ENCODE data around the gene AAR2.
A peak's percentile ranks its signal among the peaks of the same experiment; 100 is the strongest.

The AAR2 gene

DNA sequence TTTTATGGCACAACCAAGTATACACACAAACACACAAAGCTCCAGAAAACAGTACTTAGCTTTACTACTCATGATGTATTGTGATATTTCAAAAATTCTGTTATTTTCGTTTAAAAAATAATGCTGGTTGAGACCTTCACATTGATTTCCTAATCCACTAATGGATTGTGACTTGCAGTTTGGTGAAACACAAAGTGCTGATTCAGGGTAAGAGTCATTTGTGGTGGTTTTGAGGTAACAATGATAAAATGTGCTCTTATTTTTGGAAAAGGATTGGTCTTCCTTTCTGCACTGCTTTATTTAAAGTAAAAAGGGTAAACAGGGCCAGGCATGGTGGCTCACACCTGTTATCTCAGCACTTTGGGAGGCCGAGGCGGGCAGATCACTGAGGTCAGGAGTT is 1.9 kb downstream of the AAR2 start:
- no peak for ATAC-seq

GRCh38 chr20:36238760-36239159 is 2.5 kb downstream of the AAR2 start:
- no peaks in the 10 kb centered on the region for H3K9me3 Mint-ChIP-seq
- no peak overlapping the region for H3K4me3 Mint-ChIP-seq
- peaks cover 68% of the 10 kb centered on the region for H3K36me3 Mint-ChIP-seq
- no peak for ATAC-seq
- no peak for DNase-seq (ENCODE audit: low spot score in 2 of 2)
- peaks cover 25% of the 10 kb centered on the region for H3K4me1 Mint-ChIP-seq
- peak overlapping the region; percentile 72 for H3K27ac Mint-ChIP-seq

More for the DNA sequence above, 1.9 kb downstream of the AAR2 start:
- Mint-ChIP-seq H3K27ac (peak overlapping the region; percentile 72), H3K4me3 (peak overlapping the region; percentile 76), H3K9me3 (no peaks in the 10 kb centered on the region), H3K36me3 (peaks cover 62% of the 10 kb centered on the region), H3K4me1 (peaks cover 25% of the 10 kb centered on the region)
- DNase-seq (ENCODE audit: low spot score in 2 of 2) = no peak

DNA sequence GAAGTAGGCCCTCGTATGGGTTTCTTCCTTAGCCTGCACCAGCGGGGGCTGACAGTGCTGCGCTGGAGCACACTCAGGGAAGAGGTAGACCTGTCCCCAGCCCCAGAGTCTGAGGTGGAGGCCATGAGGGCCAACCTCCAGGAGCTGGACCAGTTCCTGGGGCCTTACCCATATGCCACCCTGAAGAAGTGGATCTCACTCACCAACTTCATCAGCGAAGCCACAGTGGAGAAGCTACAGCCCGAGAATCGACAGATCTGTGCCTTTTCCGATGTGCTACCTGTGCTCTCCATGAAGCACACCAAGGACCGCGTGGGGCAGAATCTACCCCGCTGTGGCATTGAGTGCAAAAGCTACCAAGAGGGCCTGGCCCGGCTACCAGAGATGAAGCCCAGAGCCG is 3.8 kb downstream of the AAR2 start:
- ATAC-seq (no peak), DNase-seq (ENCODE audit: low spot score in 2 of 2) (no peak)
- peaks cover 30% of the 10 kb centered on the region for H3K4me1 Mint-ChIP-seq
- H3K4me3 Mint-ChIP-seq = no peak overlapping the region
- peaks cover 82% of the 10 kb centered on the region for H3K36me3 Mint-ChIP-seq
- no peak overlapping the region for H3K27ac Mint-ChIP-seq
- H3K9me3 Mint-ChIP-seq = no peaks in the 10 kb centered on the region

GRCh38 chr20:36241678-36242077 is 5.4 kb downstream of the AAR2 start:
- no peak for DNase-seq (ENCODE audit: low spot score in 2 of 2)
- Mint-ChIP-seq H3K4me1 (peaks cover 32% of the 10 kb centered on the region), H3K4me3 (no peak overlapping the region), H3K36me3 (peaks cover 98% of the 10 kb centered on the region), H3K27ac (no peak overlapping the region), H3K9me3 (no peaks in the 10 kb centered on the region)
- ATAC-seq = no peak

DNA sequence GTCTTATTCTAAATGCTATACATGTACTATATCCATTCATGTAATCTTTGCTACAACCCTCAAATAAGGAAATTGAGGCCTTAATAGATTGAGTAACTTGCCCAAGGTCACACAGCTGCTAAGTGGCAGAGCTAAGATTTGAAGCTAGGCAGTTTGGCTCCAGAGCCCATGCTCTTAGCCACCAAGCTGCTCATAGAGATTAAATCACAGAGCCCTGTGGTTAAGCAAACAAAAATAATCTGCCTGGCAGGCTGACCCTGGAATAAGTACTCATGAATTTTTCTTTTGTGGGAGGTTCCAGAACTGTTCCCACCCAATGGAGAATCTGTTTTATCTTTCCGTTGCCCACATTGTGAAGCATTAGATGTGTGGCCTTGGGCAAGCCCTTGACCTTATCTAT is 7.4 kb downstream of the AAR2 start:
- H3K27ac Mint-ChIP-seq = no peak overlapping the region
- H3K4me1 Mint-ChIP-seq = peaks cover 27% of the 10 kb centered on the region
- no peak for ATAC-seq

GRCh38 chr20:36246401-36246800 is 10.1 kb downstream of the AAR2 start:
- no peak for ATAC-seq
- peaks cover 27% of the 10 kb centered on the region for H3K4me1 Mint-ChIP-seq
- no peak overlapping the region for H3K27ac Mint-ChIP-seq
- no peak overlapping the region for H3K4me3 Mint-ChIP-seq
- no peak for DNase-seq (ENCODE audit: low spot score in 2 of 2)
- H3K9me3 Mint-ChIP-seq = no peaks in the 10 kb centered on the region
- peaks cover 99% of the 10 kb centered on the region for H3K36me3 Mint-ChIP-seq

More for the DNA sequence above, 7.4 kb downstream of the AAR2 start:
- no peak overlapping the region for H3K4me3 Mint-ChIP-seq
- H3K9me3 Mint-ChIP-seq = no peaks in the 10 kb centered on the region
- peaks cover 100% of the 10 kb centered on the region for H3K36me3 Mint-ChIP-seq
- no peak for DNase-seq (ENCODE audit: low spot score in 2 of 2)

- Mint-ChIP-seq H3K27ac (no peak overlapping the region), H3K9me3 (no peaks in the 10 kb centered on the region), H3K36me3 (peaks cover 83% of the 10 kb centered on the region), H3K4me3 (no peak overlapping the region), H3K4me1 (peaks cover 45% of the 10 kb centered on the region)
- ATAC-seq (no peak), DNase-seq (ENCODE audit: low spot score in 2 of 2) (no peak)
Observed at GRCh38 chr20:36248836-36249235, 12.6 kb downstream of the AAR2 start.

DNA sequence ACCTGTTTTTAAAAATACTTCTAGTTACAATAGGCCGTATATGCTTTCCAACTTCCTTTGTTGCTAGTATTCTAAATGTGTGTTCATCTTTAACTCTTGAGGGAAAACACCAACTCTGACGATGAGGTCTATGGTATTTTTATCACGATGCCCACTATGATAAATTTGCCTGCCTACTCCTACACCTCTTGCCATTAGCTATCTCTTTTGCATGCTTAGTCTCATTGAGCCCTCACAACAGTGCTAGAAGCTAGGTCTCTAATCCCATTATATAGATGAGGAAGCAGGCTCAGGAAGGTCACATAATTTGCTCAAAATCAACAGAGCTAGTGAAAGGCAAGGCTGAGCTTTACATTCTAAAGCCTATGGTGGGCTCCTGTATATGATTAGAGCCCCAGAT is 13.2 kb downstream of the AAR2 start:
- Mint-ChIP-seq H3K4me3 (no peak overlapping the region), H3K9me3 (no peaks in the 10 kb centered on the region), H3K36me3 (peaks cover 81% of the 10 kb centered on the region), H3K27ac (no peak overlapping the region), H3K4me1 (peaks cover 45% of the 10 kb centered on the region)
- DNase-seq (ENCODE audit: low spot score in 2 of 2) (no peak), ATAC-seq (no peak)

DNA sequence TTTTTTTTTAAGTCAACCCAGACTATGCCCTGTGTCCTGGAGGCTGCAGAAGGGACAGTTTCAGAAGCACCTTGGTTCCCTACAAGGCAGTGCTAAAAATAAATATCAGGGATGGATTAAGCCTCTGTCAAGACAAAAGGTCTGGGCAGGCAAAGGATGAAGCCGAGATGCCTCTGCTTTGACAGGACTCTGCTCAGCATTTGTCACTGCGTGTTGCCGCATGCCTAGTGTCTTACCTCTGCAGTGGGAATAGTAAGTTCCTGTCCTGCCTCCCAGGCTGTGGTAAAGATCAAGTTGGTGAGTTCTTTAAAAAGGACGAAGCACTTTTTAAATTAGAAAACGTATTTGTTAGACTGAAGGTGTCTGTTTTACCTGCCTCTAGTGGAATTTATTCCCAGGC is 15.1 kb downstream of the AAR2 start:
- peaks cover 36% of the 10 kb centered on the region for H3K4me1 Mint-ChIP-seq
- no peak for DNase-seq (ENCODE audit: low spot score in 2 of 2)
- H3K9me3 Mint-ChIP-seq = no peaks in the 10 kb centered on the region
- H3K36me3 Mint-ChIP-seq = peaks cover 81% of the 10 kb centered on the region
- no peak overlapping the region for H3K27ac Mint-ChIP-seq
- ATAC-seq = no peak
- no peak overlapping the region for H3K4me3 Mint-ChIP-seq

- Mint-ChIP-seq H3K4me1 (peaks cover 36% of the 10 kb centered on the region), H3K27ac (peak overlapping the region; percentile 4), H3K9me3 (no peaks in the 10 kb centered on the region), H3K36me3 (peaks cover 81% of the 10 kb centered on the region), H3K4me3 (no peak overlapping the region)
- DNase-seq (ENCODE audit: low spot score in 2 of 2) (no peak), ATAC-seq (no peak)
Observed at GRCh38 chr20:36252511-36252910, 16.2 kb downstream of the AAR2 start.

DNA sequence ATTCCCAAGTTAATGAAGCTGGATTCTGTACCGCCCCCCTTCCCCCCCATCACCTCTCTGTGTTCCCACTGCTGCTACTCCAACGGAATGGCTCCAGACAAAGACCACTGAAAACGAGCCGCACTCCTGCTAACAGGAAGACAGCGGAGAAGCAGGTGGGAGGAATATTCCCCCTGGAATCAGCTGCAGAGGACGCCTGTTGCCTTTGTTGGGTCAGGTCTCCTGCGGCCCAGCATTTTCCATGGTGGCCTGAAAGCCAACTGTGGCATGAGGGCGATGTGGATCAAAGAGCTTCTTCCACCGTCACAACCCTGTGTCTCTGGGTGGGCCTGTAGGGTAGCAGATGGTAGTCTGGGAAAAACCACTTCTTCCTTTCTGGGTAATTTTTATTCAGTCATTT is 16.8 kb downstream of the AAR2 start:
- Mint-ChIP-seq H3K9me3 (no peaks in the 10 kb centered on the region), H3K4me3 (no peak overlapping the region), H3K27ac (peak overlapping the region; percentile 4), H3K36me3 (peaks cover 76% of the 10 kb centered on the region), H3K4me1 (peaks cover 32% of the 10 kb centered on the region)
- DNase-seq (ENCODE audit: low spot score in 2 of 2) (no peak), ATAC-seq (no peak)

GRCh38 chr20:36254076-36254475 is 17.8 kb downstream of the AAR2 start:
- Mint-ChIP-seq H3K27ac (peak overlapping the region; percentile 4), H3K9me3 (no peaks in the 10 kb centered on the region), H3K4me3 (no peak overlapping the region), H3K36me3 (peaks cover 66% of the 10 kb centered on the region), H3K4me1 (peaks cover 24% of the 10 kb centered on the region)
- ATAC-seq (no peak), DNase-seq (ENCODE audit: low spot score in 2 of 2) (no peak)

DNA sequence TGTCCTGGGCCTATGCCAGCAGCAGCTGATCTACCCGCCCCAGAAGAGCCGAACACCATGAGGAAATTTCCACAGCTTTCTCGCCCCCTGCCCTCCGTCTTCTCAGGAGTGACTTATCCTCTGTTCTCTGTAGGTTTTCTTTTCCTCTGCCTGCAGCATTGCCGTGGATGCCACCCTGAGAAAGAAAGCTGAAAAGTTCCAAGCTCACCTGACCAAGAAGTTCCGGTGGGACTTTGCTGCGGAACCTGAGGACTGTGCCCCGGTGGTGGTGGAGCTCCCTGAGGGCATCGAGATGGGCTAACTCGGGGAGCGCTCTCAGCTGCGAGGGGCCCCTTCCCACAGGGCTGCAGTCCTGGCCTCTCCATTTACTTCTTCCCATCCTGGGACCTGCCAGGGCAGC is 19.2 kb downstream of the AAR2 start:
- H3K9me3 Mint-ChIP-seq = no peaks in the 10 kb centered on the region
- DNase-seq (ENCODE audit: low spot score in 2 of 2) = no peak
- no peak overlapping the region for H3K4me3 Mint-ChIP-seq
- peaks cover 52% of the 10 kb centered on the region for H3K36me3 Mint-ChIP-seq
- no peak for ATAC-seq
- peak overlapping the region; percentile 56 for H3K27ac Mint-ChIP-seq
- peaks cover 21% of the 10 kb centered on the region for H3K4me1 Mint-ChIP-seq

- no peaks in the 10 kb centered on the region for H3K4me1 Mint-ChIP-seq
- no peak for DNase-seq (ENCODE audit: low spot score in 2 of 2)
- H3K27ac Mint-ChIP-seq = no peak overlapping the region
- peaks cover 37% of the 10 kb centered on the region for H3K36me3 Mint-ChIP-seq
- H3K4me3 Mint-ChIP-seq = no peak overlapping the region
- no peaks in the 10 kb centered on the region for H3K9me3 Mint-ChIP-seq
- no peak for ATAC-seq
Observed at GRCh38 chr20:36259177-36260061, 23.1 kb downstream of the AAR2 start.

- ATAC-seq (no peak), DNase-seq (ENCODE audit: low spot score in 2 of 2) (no peak)
- H3K27ac Mint-ChIP-seq = no peak overlapping the region
- H3K36me3 Mint-ChIP-seq = peaks cover 28% of the 10 kb centered on the region
- H3K9me3 Mint-ChIP-seq = no peaks in the 10 kb centered on the region
- H3K4me3 Mint-ChIP-seq = no peak overlapping the region
- H3K4me1 Mint-ChIP-seq = no peaks in the 10 kb centered on the region
Observed at GRCh38 chr20:36260316-36260715, 24.0 kb downstream of the AAR2 start.

- H3K4me1 Mint-ChIP-seq = no peaks in the 10 kb centered on the region
- H3K9me3 Mint-ChIP-seq = no peaks in the 10 kb centered on the region
- no peak overlapping the region for H3K4me3 Mint-ChIP-seq
- H3K27ac Mint-ChIP-seq = no peak overlapping the region
- ATAC-seq (no peak), DNase-seq (ENCODE audit: low spot score in 2 of 2) (no peak)
- H3K36me3 Mint-ChIP-seq = peaks cover 15% of the 10 kb centered on the region
Observed at GRCh38 chr20:36261389-36262105, 25.3 kb downstream of the AAR2 start.

Data from stimulated activated effector memory CD8-positive, alpha-beta T cell treated with anti-CD3 and anti-CD28 coated beads, Interleukin-12 subunit alpha, Interleukin-12 subunit beta, amount 100 ng/mL, for 72 hours (primary cell).